HG02840 (cell line): ENCODE results near the gene IDH1.
"Not testable (repeated sequence)": the region's sequence is repeated elsewhere in the genome, so short reads cannot be mapped to it uniquely, and the experiment has no call there.

Experiments used
- ATAC-seq: cut with Tn5 transposase; IDR thresholded peaks from one replicate; pipeline ENCODE4 v1.9.1; 2021; ENCODE audit warnings: mild to moderate bottlenecking, moderate library complexity, moderate number of reproducible peaks; ENCODE audit not compliant: unreplicated experiment, low FRiP score

Gene IDH1

GRCh38 chr2:208222351-208222750, 32.5 kb downstream of the IDH1 start:
- no peak for ATAC-seq

- not testable (repeated sequence) for ATAC-seq
Measured at GRCh38 chr2:208221873-208222272, 33.0 kb downstream of the IDH1 start.

GRCh38 chr2:208210688-208211451, 44.0 kb downstream of the IDH1 start:
- no peak for ATAC-seq

- no peak for ATAC-seq
Measured at GRCh38 chr2:208208335-208209085, 46.4 kb downstream of the IDH1 start.

- no peak for ATAC-seq
Measured at GRCh38 chr2:208207769-208208168, 47.1 kb downstream of the IDH1 start.

- no peak for ATAC-seq
Measured at GRCh38 chr2:208204166-208204565, 50.7 kb downstream of the IDH1 start.

- no peak for ATAC-seq
Measured at GRCh38 chr2:208195531-208195930, 59.3 kb downstream of the IDH1 start.

- ATAC-seq, result no peak
Measured at GRCh38 chr2:208192611-208193236, 62.1 kb downstream of the IDH1 start.

- ATAC-seq, result no peak
Measured at GRCh38 chr2:208189810-208190503, 64.9 kb downstream of the IDH1 start, which contains the start of gene C2orf80. Gene C2orf80 (minus strand): TSS chr2:208190030. CDS start chr2:208186986, 3,044 bp downstream.

GRCh38 chr2:208189069-208189809, 65.6 kb downstream of the IDH1 start:
- ATAC-seq, result no peak

GRCh38 chr2:208186893-208187292, 68.0 kb downstream of the IDH1 start:
- ATAC-seq, result no peak

GRCh38 chr2:208186465-208186864, 68.4 kb downstream of the IDH1 start:
- ATAC-seq, result no peak
